ENCODE data around the gene GAREM1. TPM values are rescaled to one million over a fixed set of nuclear protein-coding genes. Genes with fewer than 3 reads are reported as not detected.
"Not testable (repeated sequence)": the region's sequence is repeated elsewhere in the genome, so short reads cannot be mapped to it uniquely, and the experiment has no call there.

The GAREM1 gene
- total RNA-seq, 3 donors from 2014 or later: 14.5 to 29.0 (median 19.6) TPM

GRCh38 chr18:32238635-32239268, 231.9 kb downstream of the GAREM1 start:
- no peak for ATAC-seq
- no peak for DNase-seq
- intact Hi-C loops (cut with DNase I, micrococcal nuclease): no loop called here

GRCh38 chr18:32237049-32237448, 233.6 kb downstream of the GAREM1 start:
- no peaks in the 10 kb centered on the region for H3K9me3 ChIP-seq
- no peaks in the 10 kb centered on the region for H3K4me1 ChIP-seq (ENCODE audit: low read depth)
- no peak for TF ChIP-seq CTCF (IDR thresholded peaks at IDR 0.05)
- no peak overlapping the region for H3K4me3 ChIP-seq
- ATAC-seq (peak; percentile 93), DNase-seq (no peak)
- intact Hi-C loops (cut with DNase I, micrococcal nuclease): no loop called here
- H3K36me3 ChIP-seq (ENCODE audit: low read depth): no peaks in the 10 kb centered on the region

More at GRCh38 chr18:32238635-32239268, 231.9 kb downstream of the GAREM1 start:
- no peaks in the 10 kb centered on the region for H3K4me1 ChIP-seq (ENCODE audit: low read depth)
- TF ChIP-seq CTCF (IDR thresholded peaks at IDR 0.05): no peak
- no peaks in the 10 kb centered on the region for H3K36me3 ChIP-seq (ENCODE audit: low read depth)
- no peak overlapping the region for H3K4me3 ChIP-seq
- H3K9me3 ChIP-seq: no peaks in the 10 kb centered on the region

GRCh38 chr18:32233348-32233747, 237.3 kb downstream of the GAREM1 start:
- DNase-seq; H3K9me3 ChIP-seq; ATAC-seq; H3K4me1 ChIP-seq (ENCODE audit: low read depth); intact Hi-C loops (cut with DNase I, micrococcal nuclease); H3K4me3 ChIP-seq; H3K36me3 ChIP-seq (ENCODE audit: low read depth): not testable (repeated sequence)

- ATAC-seq: no peak
- no peak for TF ChIP-seq CTCF (IDR thresholded peaks at IDR 0.05)
- intact Hi-C loops (cut with DNase I, micrococcal nuclease): no loop called here
Observed at GRCh38 chr18:32219431-32220018, 251.2 kb downstream of the GAREM1 start.

GRCh38 chr18:32216390-32216789, 254.3 kb downstream of the GAREM1 start:
- no peaks in the 10 kb centered on the region for H3K36me3 ChIP-seq (ENCODE audit: low read depth)
- DNase-seq (no peak), ATAC-seq (no peak)
- no peaks in the 10 kb centered on the region for H3K9me3 ChIP-seq
- H3K4me3 ChIP-seq: no peak overlapping the region
- TF ChIP-seq CTCF (IDR thresholded peaks at IDR 0.05): no peak
- intact Hi-C loops (cut with DNase I, micrococcal nuclease): no loop called here
- H3K4me1 ChIP-seq (ENCODE audit: low read depth): no peaks in the 10 kb centered on the region

More at GRCh38 chr18:32219431-32220018, 251.2 kb downstream of the GAREM1 start:
- H3K36me3 ChIP-seq (ENCODE audit: low read depth): no peaks in the 10 kb centered on the region
- no peaks in the 10 kb centered on the region for H3K9me3 ChIP-seq
- DNase-seq: no peak
- no peak overlapping the region for H3K4me3 ChIP-seq
- no peaks in the 10 kb centered on the region for H3K4me1 ChIP-seq (ENCODE audit: low read depth)

- ATAC-seq: peak; percentile 45
- H3K4me1 ChIP-seq (ENCODE audit: low read depth): peaks cover 9% of the 10 kb centered on the region
- no peak for TF ChIP-seq CTCF (IDR thresholded peaks at IDR 0.05)
Observed at GRCh38 chr18:32213693-32214092, 257.0 kb downstream of the GAREM1 start.

More at GRCh38 chr18:32213693-32214092, 257.0 kb downstream of the GAREM1 start:
- intact Hi-C loops (cut with DNase I, micrococcal nuclease): no loop called here
- Histone ChIP-seq H3K9me3 (no peaks in the 10 kb centered on the region), H3K36me3 (ENCODE audit: low read depth) (no peaks in the 10 kb centered on the region), H3K4me3 (no peak overlapping the region)
- DNase-seq: no peak

All from mucosa of descending colon (tissue), 3 donors.